Chondrocyte (in vitro differentiated cells): ENCODE results near the gene PLSCR3. TPM values are rescaled to one million over a fixed set of nuclear protein-coding genes. Genes with fewer than 3 reads are reported as not detected.
A peak's percentile ranks its signal among the peaks of the same experiment; 100 is the strongest.

Experiments used
- DNase-seq: peaks from one replicate; pipeline ENCODE4 v3.0.0; 2021; ENCODE audit warnings: mixed read lengths, low spot score
- H3K27ac Mint-ChIP-seq: one replicate; pipeline ENCODE4 v1.8.0; 2021; ENCODE audit warnings: mild to moderate bottlenecking, moderate library complexity, mixed read lengths; ENCODE audit not compliant: unreplicated experiment
- H3K27me3 Mint-ChIP-seq: 2 replicates; pipeline ENCODE4 v1.8.0; 2021; ENCODE audit warnings: low read depth, mixed read lengths
- H3K36me3 Mint-ChIP-seq: 2 replicates; pipeline ENCODE4 v1.8.0; 2021; ENCODE audit warnings: low read depth, mixed read lengths
- H3K4me1 Mint-ChIP-seq: 2 replicates; pipeline ENCODE4 v1.8.0; 2021; ENCODE audit warnings: low read depth, mild to moderate bottlenecking, mixed read lengths
- H3K4me3 Mint-ChIP-seq: one replicate; pipeline ENCODE4 v1.8.0; 2021; ENCODE audit warnings: mild to moderate bottlenecking, moderate library complexity, mixed read lengths; ENCODE audit not compliant: unreplicated experiment
- H3K9me3 Mint-ChIP-seq: 2 replicates; pipeline ENCODE4 v1.8.0; 2021; ENCODE audit warnings: low read depth, mixed read lengths
- CTCF ChIP-seq: fragments of 200-600 bp; sonication (generic); IDR thresholded peaks from 2 replicates; pipeline ENCODE4 v1.5.0; 2021; ENCODE audit warnings: antibody characterized with exemption, mild to moderate bottlenecking, moderate library complexity
- total RNA-seq: library from RNA; stranded (reverse); gene quantifications from 3 replicates; pipeline ENCODE4 v1.2.1, GENCODE V29; 2021

PLSCR3 gene
- total RNA-seq, 1 donor from 2014 or later, result 81.5 TPM

- no peak for TF ChIP-seq CTCF
Observed at GRCh38 chr17:7355573-7355972, 38.8 kb downstream of the PLSCR3 start.

GRCh38 chr17:7355053-7355452, 39.3 kb downstream of the PLSCR3 start, which contains the start of gene TMEM95:
TMEM95 (plus strand) TSS chr17:7355156; CDS start chr17:7355205, 49 bp downstream.
- Mint-ChIP-seq H3K4me1 (peaks cover 32% of the 10 kb centered on the region), H3K4me3 (peak within 1 kb of the TSS; percentile 87), H3K36me3 (no peaks in the 10 kb centered on the region), H3K27ac (peak within 1 kb of the TSS; percentile 77), H3K9me3 (no peaks in the 10 kb centered on the region), H3K27me3 (no peaks in the 10 kb centered on the region)
- DNase-seq, result no peak
- no peak for TF ChIP-seq CTCF

More at GRCh38 chr17:7355573-7355972, 38.8 kb downstream of the PLSCR3 start:
- H3K36me3 Mint-ChIP-seq, result no peaks in the 10 kb centered on the region
- no peak overlapping the region for H3K4me3 Mint-ChIP-seq
- H3K27ac Mint-ChIP-seq, result peak overlapping the region; percentile 61
- no peaks in the 10 kb centered on the region for H3K9me3 Mint-ChIP-seq
- H3K4me1 Mint-ChIP-seq, result peaks cover 32% of the 10 kb centered on the region
- DNase-seq, result no peak
- no peaks in the 10 kb centered on the region for H3K27me3 Mint-ChIP-seq

- DNase-seq, result no peak
- no peak for TF ChIP-seq CTCF
- Mint-ChIP-seq H3K4me3 (peak overlapping the region; percentile 87), H3K27me3 (no peaks in the 10 kb centered on the region), H3K4me1 (peaks cover 39% of the 10 kb centered on the region), H3K36me3 (no peaks in the 10 kb centered on the region), H3K9me3 (no peaks in the 10 kb centered on the region), H3K27ac (peak overlapping the region; percentile 77)
Observed at GRCh38 chr17:7354262-7354843, 40.0 kb downstream of the PLSCR3 start.

- Mint-ChIP-seq H3K4me1 (peaks cover 44% of the 10 kb centered on the region), H3K36me3 (no peaks in the 10 kb centered on the region), H3K27me3 (no peaks in the 10 kb centered on the region), H3K27ac (peak overlapping the region; percentile 91), H3K9me3 (no peaks in the 10 kb centered on the region), H3K4me3 (peak overlapping the region; percentile 87)
- no peak for TF ChIP-seq CTCF
- no peak for DNase-seq
Observed at GRCh38 chr17:7352910-7353635, 41.3 kb downstream of the PLSCR3 start.

- no peaks in the 10 kb centered on the region for H3K36me3 Mint-ChIP-seq
- peak; percentile 31 for TF ChIP-seq CTCF
- H3K4me3 Mint-ChIP-seq, result peak overlapping the region; percentile 87
- no peaks in the 10 kb centered on the region for H3K9me3 Mint-ChIP-seq
- peak overlapping the region; percentile 91 for H3K27ac Mint-ChIP-seq
- H3K27me3 Mint-ChIP-seq, result no peaks in the 10 kb centered on the region
- no peak for DNase-seq
- H3K4me1 Mint-ChIP-seq, result peaks cover 46% of the 10 kb centered on the region
Observed at GRCh38 chr17:7352503-7352889, 41.8 kb downstream of the PLSCR3 start.
